Measurements from ENCODE around the gene SND1.

The SND1 gene

DNA sequence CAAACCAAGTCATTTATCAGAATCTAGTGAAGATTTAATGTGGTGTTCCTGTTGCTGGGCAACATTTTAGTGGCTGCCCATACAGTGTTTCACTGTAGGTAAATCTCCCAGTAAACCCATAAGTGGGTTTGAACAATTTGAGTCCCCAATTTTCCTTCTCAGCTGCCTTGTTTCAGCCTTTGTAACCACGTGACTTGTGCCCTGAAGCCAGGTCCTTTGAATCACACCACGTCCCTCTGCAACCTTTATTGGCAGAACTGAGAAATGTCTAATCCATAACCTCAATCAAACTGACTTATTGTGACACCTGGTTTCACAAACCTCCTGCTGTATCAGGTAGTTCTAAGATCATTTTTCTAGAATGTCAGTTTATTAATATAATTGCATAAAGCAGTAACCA, 30.1 kb downstream of the SND1 start:
- no peak for FAIRE-seq
- no peak for DNase-seq (ENCODE audit: insufficient read length, low spot score)

DNA sequence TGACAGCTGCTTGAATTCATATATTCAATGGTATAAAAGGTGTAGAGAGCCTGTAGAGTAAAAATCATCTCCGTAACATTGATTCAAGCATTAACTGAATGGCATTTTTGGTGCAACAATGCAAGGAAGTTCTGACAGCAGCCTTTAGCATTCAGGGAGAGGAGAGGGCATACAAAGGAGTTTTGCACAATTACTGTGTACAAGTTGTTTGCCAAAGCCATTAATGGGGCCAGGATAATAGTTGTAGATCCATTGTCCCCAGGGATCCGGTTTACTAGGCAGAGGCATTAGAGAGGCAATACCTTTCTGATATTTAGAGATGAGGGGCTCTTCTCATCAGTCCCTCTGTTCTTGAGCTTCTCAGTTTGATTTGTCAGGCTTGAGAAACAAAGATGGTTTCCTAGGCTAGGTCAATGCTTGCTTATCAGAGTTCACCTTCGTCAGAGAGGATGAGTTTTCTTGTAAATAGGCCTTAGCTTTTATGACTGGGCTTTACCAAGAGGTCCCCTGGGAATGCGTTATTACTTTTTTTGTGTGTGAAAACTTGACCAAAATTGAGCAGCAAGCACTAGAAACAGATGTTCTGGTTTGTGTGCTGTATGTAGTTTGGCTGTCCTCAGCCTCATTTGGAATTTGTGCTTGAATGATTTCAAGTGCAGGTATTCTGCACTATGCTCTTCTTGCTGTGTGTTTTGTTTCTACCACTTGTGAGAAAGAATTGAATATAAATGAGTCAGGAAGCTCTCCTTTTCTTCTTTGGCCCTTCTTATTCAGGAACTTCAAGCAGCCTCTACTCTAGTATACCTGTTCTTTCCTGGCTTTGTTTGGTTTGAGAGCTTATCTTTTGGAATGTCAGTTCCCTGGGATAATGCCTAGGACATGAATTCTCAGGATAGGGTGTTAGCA, 32.0 kb downstream of the SND1 start:
- DNase-seq (ENCODE audit: insufficient read length, low spot score), result no peak

DNA sequence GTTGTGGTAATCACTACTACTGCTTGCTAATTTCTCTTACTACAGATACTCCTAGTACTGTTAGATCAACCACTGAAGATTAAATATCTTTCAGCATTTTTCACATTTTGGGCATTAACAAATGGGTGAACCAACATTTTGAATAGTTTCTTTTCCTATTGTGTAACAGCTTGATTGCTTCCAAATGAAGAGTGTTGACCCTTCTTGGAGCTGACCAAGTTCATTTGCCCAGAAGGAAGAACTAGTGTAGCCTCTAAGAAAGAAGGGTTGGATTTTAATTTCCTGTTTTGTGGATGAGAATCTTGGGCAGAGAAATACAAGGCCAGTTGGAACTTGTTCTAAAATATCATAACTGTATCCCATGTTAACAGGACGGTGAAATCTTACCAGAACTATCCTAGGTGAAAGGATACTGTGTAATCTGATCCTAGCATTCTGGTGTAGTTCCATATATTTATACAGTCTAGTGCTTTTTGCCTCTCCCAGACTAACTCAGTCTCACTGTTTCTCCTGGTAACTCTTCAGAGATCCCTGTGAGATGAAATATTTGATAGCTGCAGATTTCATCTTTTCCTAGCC, 37.3 kb downstream of the SND1 start:
- FAIRE-seq (no peak), DNase-seq (ENCODE audit: insufficient read length, low spot score) (no peak)

More for the DNA sequence above, 32.0 kb downstream of the SND1 start:
- no peak for FAIRE-seq

DNA sequence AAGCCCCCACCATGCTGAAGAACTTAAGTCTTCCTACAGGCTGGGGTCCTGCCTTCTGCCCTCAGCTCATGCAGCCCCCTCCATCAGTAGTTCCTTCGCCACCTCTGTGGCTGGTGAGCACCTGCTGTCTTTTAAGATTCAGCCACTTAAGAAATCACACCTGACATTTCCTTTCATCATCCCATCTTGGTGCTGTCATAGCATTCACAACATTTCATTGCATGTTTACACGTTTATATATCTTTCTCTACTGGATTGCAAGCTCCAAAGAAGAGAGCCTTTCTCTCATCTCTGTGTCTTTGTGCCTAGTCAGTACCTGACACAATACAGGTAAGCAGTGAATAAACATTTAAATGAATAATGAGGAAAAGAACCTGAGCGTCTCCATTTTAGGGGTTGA, 38.3 kb downstream of the SND1 start:
- FAIRE-seq (no peak), DNase-seq (ENCODE audit: insufficient read length, low spot score) (no peak)

DNA sequence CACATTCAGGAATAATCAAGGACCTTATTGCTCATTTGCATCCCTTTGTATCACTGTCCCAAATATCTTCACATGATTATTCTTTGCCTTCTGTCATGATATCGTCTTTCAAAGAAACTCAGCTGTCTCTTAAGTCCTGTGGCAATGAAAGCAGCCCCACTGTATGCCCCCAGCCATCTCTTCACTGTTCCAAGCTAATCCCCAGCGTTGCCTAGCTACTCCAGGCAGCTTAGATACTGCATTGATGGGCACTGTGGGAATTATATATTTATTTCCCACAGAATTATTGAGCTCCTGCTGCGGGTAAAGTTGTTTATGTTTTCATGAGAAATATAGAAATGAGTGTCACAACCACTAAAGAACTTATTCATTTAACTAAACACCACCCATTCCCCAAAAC, 38.8 kb downstream of the SND1 start:
- no peak for DNase-seq (ENCODE audit: insufficient read length, low spot score)
- no peak for FAIRE-seq

DNA sequence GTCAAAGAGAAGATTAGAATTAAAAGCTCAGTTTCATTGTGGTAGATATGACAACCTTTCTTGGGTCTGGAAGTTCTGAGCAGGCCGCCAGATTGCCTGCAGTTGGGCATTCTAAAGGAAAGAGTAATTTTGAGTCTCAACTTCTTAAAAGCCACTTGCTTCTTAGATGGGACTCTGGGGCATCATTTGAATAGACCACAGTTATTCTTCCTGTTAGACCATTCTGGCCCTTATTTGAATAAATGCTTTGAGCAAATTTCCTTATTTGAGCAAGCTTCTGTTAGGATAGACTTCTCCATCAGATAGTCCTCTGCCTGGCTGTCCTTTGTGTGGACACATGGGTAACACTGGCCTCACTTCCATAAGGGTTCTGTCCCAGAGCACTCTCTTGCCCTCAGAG, 40.2 kb downstream of the SND1 start:
- FAIRE-seq (no peak), DNase-seq (ENCODE audit: insufficient read length, low spot score) (no peak)

DNA sequence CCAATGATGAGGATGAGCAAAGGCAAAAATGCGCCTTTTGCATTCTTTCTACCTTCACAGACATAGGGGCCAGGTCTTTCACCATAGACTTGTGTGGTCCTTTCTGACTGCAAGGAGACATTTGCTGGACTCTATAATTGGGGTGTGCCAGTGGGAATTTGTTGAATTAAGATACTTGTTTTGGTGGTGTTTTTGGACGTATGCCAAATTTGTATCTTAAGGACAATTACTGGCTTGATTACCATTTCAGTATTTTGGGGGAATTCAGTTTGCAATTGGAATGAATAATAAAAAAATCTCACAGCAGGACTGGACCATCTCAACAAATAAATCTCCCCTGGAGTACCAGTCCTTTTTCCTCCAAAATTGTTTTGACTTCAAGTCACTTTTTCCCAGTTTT, 47.9 kb downstream of the SND1 start:
- DNase-seq (ENCODE audit: insufficient read length, low spot score), result no peak
- FAIRE-seq, result no peak

DNA sequence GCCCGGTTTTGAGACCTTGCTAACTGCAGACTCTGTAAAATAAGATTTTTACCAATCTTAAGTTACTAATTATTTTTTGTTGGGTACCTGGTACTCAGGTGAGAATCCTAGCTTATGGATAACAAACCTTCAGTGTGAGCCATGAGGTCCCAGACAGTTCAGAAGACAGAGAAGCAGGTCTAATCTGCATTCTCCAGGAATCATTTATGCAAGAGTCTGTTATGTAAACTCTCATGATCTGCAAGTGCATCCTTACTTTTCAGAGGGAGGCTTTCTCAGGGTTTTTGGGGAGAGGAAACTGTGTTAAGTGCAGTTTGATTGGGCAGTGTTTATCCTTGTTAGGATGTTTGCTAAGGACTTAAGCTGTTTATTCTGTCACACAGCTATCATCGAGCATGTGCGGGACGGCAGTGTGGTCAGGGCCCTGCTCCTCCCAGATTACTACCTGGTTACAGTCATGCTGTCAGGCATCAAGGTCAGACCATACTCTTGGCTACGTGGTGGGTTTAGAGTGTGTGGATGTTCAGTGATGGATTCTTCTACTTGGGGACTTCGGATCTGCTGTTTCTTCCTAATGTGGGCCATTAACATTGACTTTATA, 50.2 kb downstream of the SND1 start:
- FAIRE-seq (no peak), DNase-seq (ENCODE audit: insufficient read length, low spot score) (no peak)

DNA sequence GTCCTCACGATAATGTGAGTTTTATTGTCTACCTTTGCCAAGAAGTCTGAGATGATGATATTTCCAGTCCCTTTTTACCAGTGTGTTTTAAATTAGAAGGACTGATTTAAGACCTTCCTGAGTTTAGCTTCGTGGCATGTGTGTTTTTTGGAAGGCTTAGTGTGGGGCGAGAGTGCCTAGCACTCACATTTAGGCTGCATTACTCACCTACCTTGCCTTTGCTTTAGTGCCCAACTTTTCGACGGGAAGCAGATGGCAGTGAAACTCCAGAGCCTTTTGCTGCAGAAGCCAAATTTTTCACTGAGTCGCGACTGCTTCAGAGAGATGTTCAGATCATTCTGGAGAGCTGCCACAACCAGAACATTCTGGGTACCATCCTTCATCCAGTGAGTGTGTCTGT, 50.9 kb downstream of the SND1 start:
- DNase-seq (ENCODE audit: insufficient read length, low spot score), result no peak
- FAIRE-seq, result no peak

DNA sequence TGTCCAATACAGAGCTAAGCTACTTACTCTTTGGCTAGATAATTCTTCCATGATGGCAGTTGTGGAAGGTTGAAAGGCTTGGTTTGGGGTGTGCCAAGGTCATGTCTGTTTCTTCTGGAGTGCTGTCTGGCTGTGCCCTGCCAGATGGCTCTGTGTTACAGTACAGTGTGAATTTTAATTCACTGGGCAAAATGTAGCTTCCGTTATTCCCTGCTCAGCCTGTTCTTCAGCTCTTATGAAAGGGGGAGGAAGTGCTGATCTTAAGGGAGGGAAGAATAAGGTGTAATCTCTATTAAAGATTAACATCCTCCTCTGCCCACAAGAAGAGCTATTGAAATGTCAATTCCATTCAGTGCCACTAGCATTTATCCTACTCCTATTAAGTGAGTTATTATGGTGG, 52.2 kb downstream of the SND1 start:
- no peak for FAIRE-seq
- DNase-seq (ENCODE audit: insufficient read length, low spot score), result no peak

DNA sequence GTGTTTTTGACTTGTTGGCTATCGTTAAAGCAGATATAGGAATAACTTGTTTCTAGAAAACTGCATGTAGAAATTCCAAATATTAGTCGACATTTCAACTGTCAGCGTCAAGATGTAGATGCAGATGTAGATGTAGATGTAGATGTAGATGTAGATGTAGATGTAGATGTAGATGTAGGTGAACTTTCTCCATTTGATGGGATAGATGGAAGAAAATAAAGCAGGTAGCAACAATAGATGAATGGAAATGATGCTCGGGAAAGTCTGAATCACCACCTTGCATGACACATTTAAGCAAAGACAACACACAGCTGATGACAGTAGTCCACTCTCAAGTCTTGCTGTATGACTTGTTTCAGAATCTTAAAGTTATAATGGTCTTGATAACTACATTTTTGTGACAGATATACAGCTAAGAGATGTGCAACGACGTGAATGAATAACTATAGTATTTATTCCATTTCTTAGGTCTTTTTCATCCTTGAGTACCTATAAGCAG, 53.5 kb downstream of the SND1 start:
- FAIRE-seq (no peak), DNase-seq (ENCODE audit: insufficient read length, low spot score) (no peak)

DNA sequence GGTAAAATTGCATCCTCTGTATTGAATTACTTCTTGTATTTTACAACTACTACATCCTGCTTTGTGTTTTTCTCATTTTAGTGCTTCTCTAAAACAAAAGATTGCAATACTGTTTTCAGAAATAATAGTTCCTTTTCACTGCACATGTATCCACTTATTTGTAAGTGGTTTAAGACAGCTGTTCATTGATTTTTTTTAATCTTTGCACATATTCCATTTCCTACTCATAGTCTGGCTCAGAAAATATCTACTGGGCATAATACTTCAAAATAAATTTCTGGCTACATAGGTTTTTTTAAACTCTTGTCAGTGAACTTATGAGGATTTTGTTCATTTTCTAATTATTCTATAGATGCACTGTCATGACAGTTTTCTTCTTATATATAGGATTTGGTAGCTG, 54.8 kb downstream of the SND1 start:
- FAIRE-seq (no peak), DNase-seq (ENCODE audit: insufficient read length, low spot score) (no peak)

DNA sequence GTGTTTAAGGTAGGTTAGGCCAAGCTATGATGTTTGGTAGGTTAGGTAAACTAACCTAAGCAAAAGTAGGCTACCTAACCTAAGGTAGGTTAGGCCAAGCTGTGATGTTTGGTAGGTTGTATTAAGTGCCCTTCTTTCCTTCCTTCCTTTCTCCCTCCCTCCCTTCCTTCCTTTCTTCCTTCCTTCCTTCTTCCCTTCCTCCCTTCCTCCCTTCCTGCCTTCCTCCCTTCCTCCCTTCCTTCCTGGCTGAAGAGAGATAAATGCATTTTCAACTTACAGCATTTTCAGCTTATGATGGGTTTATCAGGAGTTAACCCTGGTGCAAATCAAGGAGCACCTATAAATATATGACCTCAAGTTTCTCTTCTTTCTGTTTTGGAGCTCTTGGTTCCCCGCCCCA, 56.2 kb downstream of the SND1 start:
- no peak for DNase-seq (ENCODE audit: insufficient read length, low spot score)
- FAIRE-seq, result no peak

DNA sequence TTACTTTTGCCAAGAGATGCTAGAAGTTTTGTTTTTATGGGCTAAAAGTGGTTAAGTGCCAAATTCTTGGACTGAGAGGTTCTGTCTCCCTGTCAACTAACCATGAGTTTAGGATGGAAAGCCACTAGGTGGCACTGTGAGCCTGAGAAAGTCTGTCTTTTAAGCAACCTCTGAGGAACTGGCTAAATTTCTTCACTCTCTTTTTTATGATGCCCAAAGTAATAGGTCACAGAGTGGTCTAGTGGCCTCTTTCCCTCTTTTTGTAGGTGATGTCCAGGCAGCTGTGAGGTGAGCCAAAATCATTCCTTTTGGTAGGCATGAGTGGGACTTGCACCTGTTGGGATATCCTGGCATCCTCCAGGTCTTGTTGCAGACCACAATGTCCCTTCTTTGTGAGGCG, 56.8 kb downstream of the SND1 start:
- no peak for FAIRE-seq

DNA sequence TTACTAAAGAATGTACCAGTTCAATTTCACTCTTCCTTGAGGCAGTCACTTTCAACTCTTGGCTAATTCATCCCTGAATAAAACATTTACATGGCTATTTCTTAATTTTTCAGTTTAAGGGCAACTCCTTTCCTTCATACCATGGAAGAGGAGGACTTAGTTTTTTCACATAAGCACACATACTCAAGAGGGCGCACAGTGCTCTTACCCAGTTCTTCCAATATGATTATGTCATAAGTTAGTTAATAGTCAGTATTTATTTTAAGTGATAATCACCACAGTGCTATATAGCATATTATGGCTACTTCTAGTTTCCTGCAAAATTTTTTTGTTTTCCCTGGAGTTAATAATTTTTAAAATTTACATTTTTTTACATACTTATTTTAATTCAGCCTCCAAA, 58.6 kb downstream of the SND1 start:
- DNase-seq (ENCODE audit: insufficient read length, low spot score) (no peak), FAIRE-seq (no peak)

More for the DNA sequence above, 56.8 kb downstream of the SND1 start:
- peak; percentile 42 for DNase-seq (ENCODE audit: insufficient read length, low spot score)

DNA sequence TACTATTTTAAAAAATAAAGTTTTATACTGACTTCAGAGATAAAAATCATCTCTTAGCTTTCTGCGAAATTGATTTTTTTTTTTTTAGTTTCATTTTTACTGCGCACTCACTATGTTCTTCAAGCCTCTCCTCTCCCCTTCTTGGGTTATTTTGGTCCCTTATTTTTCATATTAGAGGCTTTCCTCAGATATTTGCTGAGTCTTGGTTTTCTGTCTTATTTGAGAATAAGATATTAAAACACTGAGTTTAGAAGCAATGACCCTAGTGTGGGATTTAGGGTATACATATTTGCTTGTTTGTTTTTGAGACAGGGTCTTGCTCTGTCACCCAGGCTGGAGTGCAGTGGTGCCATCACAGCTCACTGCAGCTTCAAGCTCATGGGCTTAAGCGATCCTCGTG, 59.9 kb downstream of the SND1 start:
- DNase-seq (ENCODE audit: insufficient read length, low spot score), result no peak

DNA sequence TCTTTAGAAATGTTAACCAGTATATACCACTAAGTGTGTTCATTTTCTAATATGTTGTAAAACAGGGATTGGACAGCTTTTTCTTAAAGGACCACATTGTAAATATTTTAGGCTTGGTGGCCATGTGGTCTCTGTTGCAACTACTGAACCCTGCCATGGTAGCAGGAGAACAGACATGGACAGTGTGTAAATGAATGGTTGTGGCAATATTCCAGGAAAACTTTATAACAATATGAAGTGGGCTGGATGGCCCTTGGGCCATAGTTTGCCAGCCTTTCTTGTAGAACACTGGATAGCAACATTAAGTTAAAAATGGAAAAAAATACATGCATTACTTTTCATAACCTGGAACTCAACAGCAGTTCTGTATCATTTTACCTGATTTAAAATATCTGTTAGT, 61.0 kb downstream of the SND1 start:
- DNase-seq (ENCODE audit: insufficient read length, low spot score) (no peak), FAIRE-seq (no peak)

More for the DNA sequence above, 59.9 kb downstream of the SND1 start:
- no peak for FAIRE-seq

DNA sequence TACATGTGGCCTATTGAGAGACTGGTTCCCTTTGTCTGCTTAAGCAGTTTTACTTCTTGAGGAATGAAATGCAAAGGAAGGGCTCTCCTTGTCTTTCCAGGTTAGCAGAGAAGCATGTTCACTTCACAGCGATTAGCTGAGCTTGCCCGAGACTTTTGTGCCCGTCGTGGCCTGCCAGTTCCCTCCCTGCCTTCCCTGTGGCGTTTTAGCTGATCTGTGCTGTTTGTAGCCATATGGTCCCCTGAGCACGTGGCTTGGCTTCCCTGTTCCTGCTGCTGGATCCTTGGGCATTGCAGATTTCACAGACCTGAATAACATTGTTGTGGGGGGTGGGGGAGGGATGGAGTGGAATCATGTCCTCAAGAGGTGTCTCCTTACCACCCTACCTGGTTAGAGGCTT, 61.8 kb downstream of the SND1 start:
- no peak for DNase-seq (ENCODE audit: insufficient read length, low spot score)
- FAIRE-seq, result no peak

DNA sequence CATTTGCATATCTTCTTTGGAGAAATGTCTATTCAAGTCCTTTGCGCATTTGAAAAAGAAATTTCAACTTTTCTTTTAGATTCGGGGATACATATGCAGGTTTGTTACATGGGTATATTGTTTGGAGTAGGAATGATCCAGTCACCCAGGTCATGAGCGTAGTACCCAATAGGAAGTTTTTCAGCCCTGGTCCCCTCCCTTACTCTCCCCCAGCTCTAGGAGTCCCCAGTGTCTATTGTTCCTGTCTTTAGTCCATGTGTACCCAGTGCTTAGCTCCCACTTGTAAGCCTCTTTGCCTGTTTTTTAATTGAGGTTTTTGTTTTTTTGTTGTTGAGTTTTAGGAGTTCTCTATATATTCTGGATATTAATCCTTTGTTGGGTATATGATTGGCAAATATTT, 63.3 kb downstream of the SND1 start:
- FAIRE-seq (no peak), DNase-seq (ENCODE audit: insufficient read length, low spot score) (no peak)

DNA sequence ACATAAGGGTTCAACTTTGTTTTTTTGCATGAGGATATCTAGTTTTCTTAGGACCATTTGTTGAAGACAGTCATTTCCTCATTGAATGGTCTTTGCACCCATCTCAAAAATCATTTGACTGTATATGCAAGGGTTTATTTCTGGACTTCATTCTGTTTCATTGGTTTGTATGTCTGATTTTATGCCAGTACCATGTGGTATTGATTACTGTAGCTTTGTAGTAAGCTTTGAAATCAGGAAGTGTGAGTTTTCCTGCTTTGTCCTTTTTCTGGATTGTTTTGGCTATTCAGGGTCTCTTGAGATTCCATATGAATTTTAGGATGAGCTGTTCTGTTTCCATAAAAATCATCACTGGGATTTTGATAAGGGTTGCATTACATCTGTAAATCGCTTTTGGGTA, 63.9 kb downstream of the SND1 start:
- FAIRE-seq (no peak), DNase-seq (ENCODE audit: insufficient read length, low spot score) (no peak)

DNA sequence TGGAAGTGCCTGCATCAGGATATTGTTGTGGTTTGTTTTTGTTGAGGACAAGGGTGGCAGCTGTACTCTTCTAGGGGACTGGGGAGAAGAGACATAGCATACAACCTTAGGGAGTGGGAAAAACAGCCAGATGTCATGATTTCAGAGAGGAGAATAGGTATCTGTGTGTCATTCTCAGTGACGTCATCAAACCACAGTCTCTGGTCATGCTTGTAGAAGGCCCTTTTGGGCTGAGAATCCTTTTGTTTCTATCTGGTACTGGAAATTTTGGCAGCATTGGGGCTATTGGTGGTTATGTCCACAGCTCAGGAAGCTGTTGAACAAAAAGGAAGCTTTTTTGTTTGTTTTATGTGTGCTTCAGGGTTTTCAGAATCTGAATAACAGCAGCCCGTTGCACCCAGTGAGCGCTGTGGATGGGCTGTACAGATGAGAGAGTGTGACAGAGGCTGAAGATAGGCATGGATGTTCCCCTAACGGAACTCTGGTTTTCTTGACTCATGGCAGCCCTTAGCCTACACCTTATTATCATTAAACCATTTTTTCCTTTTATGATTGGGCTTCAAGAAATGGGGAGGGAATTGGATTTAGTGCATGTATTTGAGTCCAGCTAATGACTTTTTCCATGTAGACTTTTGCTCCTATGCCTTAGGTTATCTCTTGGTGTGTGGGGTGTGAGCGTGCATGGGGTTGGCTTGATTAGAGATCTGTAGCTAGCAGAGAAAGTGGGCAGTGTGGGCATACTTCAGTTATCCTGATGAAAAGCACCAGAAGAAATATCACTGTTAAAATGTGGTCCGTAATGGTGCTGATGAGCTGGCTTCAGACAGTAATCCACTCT, 65.7 kb downstream of the SND1 start:
- FAIRE-seq (no peak), DNase-seq (ENCODE audit: insufficient read length, low spot score) (no peak)
